ENCODE data around the gene COL18A1. TPM values are rescaled to one million over a fixed set of nuclear protein-coding genes. Genes with fewer than 3 reads are reported as not detected.
A peak's percentile ranks its signal among the peaks of the same experiment; 100 is the strongest.

The COL18A1 gene
- total RNA-seq, 1 donor from 2014 or later = 302 TPM

- no peaks in the 10 kb centered on the region for H3K36me3 Mint-ChIP-seq
- no peaks in the 10 kb centered on the region for H3K9me3 Mint-ChIP-seq
- H3K27me3 Mint-ChIP-seq (ENCODE audit: low read depth) = no peaks in the 10 kb centered on the region
- H3K4me1 Mint-ChIP-seq = peaks cover 32% of the 10 kb centered on the region
- no peak for TF ChIP-seq CTCF (IDR thresholded peaks at IDR 0.05; ENCODE audit: unreplicated experiment)
- H3K4me3 Mint-ChIP-seq = no peak overlapping the region
- H3K27ac Mint-ChIP-seq = no peak overlapping the region
- peak in 1 of 2 experiments; percentile 15 for DNase-seq (ENCODE audit: low spot score in 2 of 2, unreplicated experiment in 2 of 2)
These were observed 21.3 kb upstream of the COL18A1 start for GRCh38 chr21:45383615-45384201.

- H3K27me3 Mint-ChIP-seq (ENCODE audit: low read depth) = no peaks in the 10 kb centered on the region
- TF ChIP-seq CTCF (IDR thresholded peaks at IDR 0.05; ENCODE audit: unreplicated experiment) = no peak
- no peak overlapping the region for H3K4me3 Mint-ChIP-seq
- no peaks in the 10 kb centered on the region for H3K36me3 Mint-ChIP-seq
- H3K4me1 Mint-ChIP-seq = peaks cover 32% of the 10 kb centered on the region
- H3K9me3 Mint-ChIP-seq = no peaks in the 10 kb centered on the region
- DNase-seq (ENCODE audit: low spot score in 2 of 2, unreplicated experiment in 2 of 2) = peak in 1 of 2 experiments; percentile 7
- H3K27ac Mint-ChIP-seq = peak overlapping the region; percentile 61
These were observed 20.1 kb upstream of the COL18A1 start for GRCh38 chr21:45384656-45385548.

GRCh38 chr21:45385549-45386050 lies 19.4 kb upstream of the COL18A1 start:
- H3K36me3 Mint-ChIP-seq = no peaks in the 10 kb centered on the region
- H3K27ac Mint-ChIP-seq = peak overlapping the region; percentile 61
- H3K9me3 Mint-ChIP-seq = no peaks in the 10 kb centered on the region
- no peak for TF ChIP-seq CTCF (IDR thresholded peaks at IDR 0.05; ENCODE audit: unreplicated experiment)
- DNase-seq (ENCODE audit: low spot score in 2 of 2, unreplicated experiment in 2 of 2) = peak in 1 of 2 experiments; percentile 6
- no peak overlapping the region for H3K4me3 Mint-ChIP-seq
- no peaks in the 10 kb centered on the region for H3K27me3 Mint-ChIP-seq (ENCODE audit: low read depth)
- H3K4me1 Mint-ChIP-seq = peaks cover 33% of the 10 kb centered on the region

GRCh38 chr21:45386336-45386727 lies 18.6 kb upstream of the COL18A1 start:
- peak in 1 of 2 experiments; percentile 20 for DNase-seq (ENCODE audit: low spot score in 2 of 2, unreplicated experiment in 2 of 2)

More at GRCh38 chr21:45386336-45386727, 18.6 kb upstream of the COL18A1 start:
- no peak for TF ChIP-seq CTCF (IDR thresholded peaks at IDR 0.05; ENCODE audit: unreplicated experiment)
- peaks cover 33% of the 10 kb centered on the region for H3K4me1 Mint-ChIP-seq
- no peaks in the 10 kb centered on the region for H3K9me3 Mint-ChIP-seq
- no peaks in the 10 kb centered on the region for H3K27me3 Mint-ChIP-seq (ENCODE audit: low read depth)
- H3K27ac Mint-ChIP-seq = peak overlapping the region; percentile 43
- no peaks in the 10 kb centered on the region for H3K36me3 Mint-ChIP-seq
- H3K4me3 Mint-ChIP-seq = no peak overlapping the region

All from mesothelial cell of epicardium (in vitro differentiated cells).